Testis (tissue), 3 donors: ENCODE results near the gene SMOC1. TPM values are rescaled to one million over a fixed set of nuclear protein-coding genes. Genes with fewer than 3 reads are reported as not detected.

ENCODE experiments used
- DNase-seq: peaks from one replicate; pipeline ENCODE4 v3.0.0-alpha.2; 2019
- H3K27ac ChIP-seq, 2 donors: fragments of 200-600 bp; sonication (generic); one replicate each; pipeline ENCODE4 v1.5.1; 2019
- H3K27me3 ChIP-seq: fragments of 200-600 bp; sonication (generic); one replicate; pipeline ENCODE4 v1.5.1; 2019
- H3K36me3 ChIP-seq: fragments of 200-600 bp; sonication (generic); one replicate; pipeline ENCODE4 v1.5.1; 2017; ENCODE audit warnings: low read depth; ENCODE audit errors: missing control alignments
- H3K4me1 ChIP-seq: fragments of 200-600 bp; sonication (generic); one replicate; pipeline ENCODE4 v1.5.1; 2019
- H3K4me3 ChIP-seq, 2 donors: fragments of 200-600 bp; sonication (generic); one replicate each; pipeline ENCODE4 v1.5.1; 2017 to 2019
- H3K9me3 ChIP-seq: fragments of 200-600 bp; sonication (generic); one replicate; pipeline ENCODE4 v1.5.1; 2017
- POLR2A ChIP-seq: fragments of 450-650 bp; IDR thresholded peaks from one replicate; pipeline ENCODE4 v1.6.1; 2017; ENCODE audit warnings: antibody characterized with exemption, mild to moderate bottlenecking, moderate library complexity
- WGBS, 2 donors: methylation state at CpG; one replicate each; pipeline ENCODE4 v1.1.5; 2018; 5-methylcytosine and 5-hydroxymethylcytosine counted together
- intact Hi-C: fragments of 100-400 bp; cut with DNase I; formaldehyde crosslinking; loops from one replicate; pipeline ENCODE4 v1.15.1; 2023; ENCODE audit warnings: low total_unique reads
- polyA plus RNA-seq: library from polyadenylated mRNA; stranded (reverse); fragments of 350-450 nt; fragmentation: Illumina TruSeq; extraction: RNeasy Lipid Tissue Mini Kit (QIAGEN cat#74804); gene quantifications from one replicate; pipeline ENCODE4 v1.2.3, GENCODE V29; 2014; ENCODE audit warnings: low read depth, low replicate concordance; ENCODE audit not compliant: insufficient read depth
- total RNA-seq, 2 donors: library from RNA; depleted of rRNA; stranded (reverse); fragments of >200 nt; gene quantifications; one replicate each; pipeline ENCODE4 v1.2.3, GENCODE V29; 2016
- TF ChIP-seq, protein P1 (sequence below), 3 experiments: fragments of 450-650 bp in 2 of 3; fragments of 200-600 bp in 1 of 3; sonication (generic) in 1 of 3; IDR thresholded peaks; one replicate each; pipeline ENCODE4 v1.5.1; 2016 to 2019; ENCODE audit warnings: antibody characterized with exemption in 3 of 3, mild to moderate bottlenecking in 2 of 3, moderate library complexity in 1 of 3

SMOC1 gene
- total and polyA plus RNA-seq, 3 donors from 2014 or later, result 88.2 to 248 (median 143) TPM

GRCh38 chr14:69979882-69980281, 100.7 kb downstream of the SMOC1 start:
- no peaks in the 10 kb centered on the region for H3K27me3 ChIP-seq

GRCh38 chr14:69980457-69981425, 101.5 kb downstream of the SMOC1 start:
- Histone ChIP-seq H3K9me3 (no peaks in the 10 kb centered on the region), H3K36me3 (no peaks in the 10 kb centered on the region), H3K4me1 (peaks cover 9% of the 10 kb centered on the region), H3K27ac (peak overlapping the region in 1 of 2 donors; percentile 55), H3K27me3 (no peaks in the 10 kb centered on the region), H3K4me3 (no peak overlapping the region)
- peak; percentile 90 for DNase-seq
- intact Hi-C loops, result no loop called here
- 55 to 76% methylated on average over 14 to 15 of the region's 15 CpGs for WGBS, 2 donors
- TF ChIP-seq, protein P1, sequence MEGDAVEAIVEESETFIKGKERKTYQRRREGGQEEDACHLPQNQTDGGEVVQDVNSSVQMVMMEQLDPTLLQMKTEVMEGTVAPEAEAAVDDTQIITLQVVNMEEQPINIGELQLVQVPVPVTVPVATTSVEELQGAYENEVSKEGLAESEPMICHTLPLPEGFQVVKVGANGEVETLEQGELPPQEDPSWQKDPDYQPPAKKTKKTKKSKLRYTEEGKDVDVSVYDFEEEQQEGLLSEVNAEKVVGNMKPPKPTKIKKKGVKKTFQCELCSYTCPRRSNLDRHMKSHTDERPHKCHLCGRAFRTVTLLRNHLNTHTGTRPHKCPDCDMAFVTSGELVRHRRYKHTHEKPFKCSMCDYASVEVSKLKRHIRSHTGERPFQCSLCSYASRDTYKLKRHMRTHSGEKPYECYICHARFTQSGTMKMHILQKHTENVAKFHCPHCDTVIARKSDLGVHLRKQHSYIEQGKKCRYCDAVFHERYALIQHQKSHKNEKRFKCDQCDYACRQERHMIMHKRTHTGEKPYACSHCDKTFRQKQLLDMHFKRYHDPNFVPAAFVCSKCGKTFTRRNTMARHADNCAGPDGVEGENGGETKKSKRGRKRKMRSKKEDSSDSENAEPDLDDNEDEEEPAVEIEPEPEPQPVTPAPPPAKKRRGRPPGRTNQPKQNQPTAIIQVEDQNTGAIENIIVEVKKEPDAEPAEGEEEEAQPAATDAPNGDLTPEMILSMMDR (IDR thresholded peaks at IDR 0.05), result no peak
- no peak for TF ChIP-seq POLR2A

More at GRCh38 chr14:69979882-69980281, 100.7 kb downstream of the SMOC1 start:
- intact Hi-C loops, result no loop called here
- 54 to 79% methylated on average over 1 of the region's 1 CpG for WGBS, 2 donors
- H3K27ac ChIP-seq, result peak overlapping the region in 1 of 2 donors; percentile 7
- H3K9me3 ChIP-seq, result no peaks in the 10 kb centered on the region
- no peak for DNase-seq
- TF ChIP-seq, protein P1 (IDR thresholded peaks at IDR 0.05), result no peak
- TF ChIP-seq POLR2A, result no peak
- no peaks in the 10 kb centered on the region for H3K36me3 ChIP-seq
- peaks cover 9% of the 10 kb centered on the region for H3K4me1 ChIP-seq
- H3K4me3 ChIP-seq, result no peak overlapping the region

GRCh38 chr14:69982220-69982839, 103.1 kb downstream of the SMOC1 start:
- TF ChIP-seq, protein P1 (IDR thresholded peaks at IDR 0.05), result no peak
- TF ChIP-seq POLR2A, result no peak

GRCh38 chr14:69982886-69983285, 103.7 kb downstream of the SMOC1 start:
- H3K4me1 ChIP-seq, result peaks cover 9% of the 10 kb centered on the region
- no peak overlapping the region for H3K4me3 ChIP-seq
- TF ChIP-seq, protein P1 (IDR thresholded peaks at IDR 0.05), result no peak
- TF ChIP-seq POLR2A, result no peak
- no peak for DNase-seq
- no peaks in the 10 kb centered on the region for H3K9me3 ChIP-seq
- H3K36me3 ChIP-seq, result no peaks in the 10 kb centered on the region
- no peak overlapping the region for H3K27ac ChIP-seq
- H3K27me3 ChIP-seq, result no peaks in the 10 kb centered on the region
- 73 to 84% methylated on average over 7 of the region's 7 CpGs for WGBS, 2 donors
- intact Hi-C loops, result no loop called here

More at GRCh38 chr14:69982220-69982839, 103.1 kb downstream of the SMOC1 start:
- Histone ChIP-seq H3K36me3 (no peaks in the 10 kb centered on the region), H3K27me3 (no peaks in the 10 kb centered on the region), H3K9me3 (no peaks in the 10 kb centered on the region), H3K27ac (no peak overlapping the region), H3K4me1 (peaks cover 9% of the 10 kb centered on the region), H3K4me3 (no peak overlapping the region)
- DNase-seq, result no peak
- intact Hi-C loops, result no loop called here
- 53 to 57% methylated on average over 5 to 6 of the region's 6 CpGs for WGBS, 2 donors
